AG04450 (cell line): ENCODE measurements around the gene MAML2. TPM values are rescaled to one million over a fixed set of nuclear protein-coding genes. Genes with fewer than 3 reads are reported as not detected.

Experiments
- CTCF ChIA-PET: fragments of 300-600, 350-600 bp; formaldehyde crosslinking; extraction: SDS; loops from one replicate; lab custom pipeline; 2022; ENCODE audit warnings: antibody characterized with exemption, inconsistent platforms; lab: Charles Lee
- POLR2A ChIA-PET: fragments of 350-600 bp; formaldehyde crosslinking; extraction: SDS; loops from one replicate; lab custom pipeline; 2021; ENCODE audit warnings: antibody characterized with exemption, inconsistent platforms; lab: Yijun Ruan, JAX
- DNase-seq: peaks from one replicate; pipeline ENCODE4 v3.0.0-alpha.2; 2011; ENCODE audit warnings: low read depth, low spot score
- H3K27ac ChIP-seq: one replicate; pipeline ENCODE4 v1.5.1; 2012; ENCODE audit warnings: low read depth, low read length, control low read depth
- H3K27me3 ChIP-seq: one replicate; pipeline ENCODE4 v1.6.0; 2012; ENCODE audit warnings: low read length; ENCODE audit not compliant: control insufficient read depth, insufficient read depth
- H3K4me3 ChIP-seq: 2 replicates; pipeline ENCODE4 v1.5.1; 2011; ENCODE audit warnings: mild to moderate bottlenecking, low read depth, low read length, control low read depth
- H3K9me3 ChIP-seq: 2 replicates; pipeline ENCODE4 v1.5.1; 2012; ENCODE audit warnings: low read length; ENCODE audit not compliant: control insufficient read depth, insufficient read depth
- CTCF ChIP-seq: IDR thresholded peaks from 2 replicates; pipeline ENCODE4 v1.5.1; 2011; ENCODE audit warnings: low read depth, low read length, control low read depth, inconsistent platforms
- polyA plus RNA-seq: library from polyadenylated mRNA; depleted of rRNA; stranded (reverse); fragments of >200 nt; gene quantifications from 2 replicates; pipeline ENCODE4 v1.2.3, GENCODE V29; 2011

MAML2 gene
- polyA plus RNA-seq, 1 experiment: 23.0 TPM

- Histone ChIP-seq H3K9me3 (no peaks in the 10 kb centered on the region), H3K27me3 (no peaks in the 10 kb centered on the region), H3K4me3 (no peak overlapping the region), H3K27ac (no peak overlapping the region)
- DNase-seq: no peak
- TF ChIP-seq CTCF: no peak
- POLR2A ChIA-PET: interaction anchor here (0.6 kb wide), 3 partner anchors 21 to 85 kb away, joined by 3 to 6 read pairs (median 4); no protein-coding TSS in a partner anchor
- CTCF ChIA-PET: interaction anchor here (0.6 to 1.1 kb wide), 3 partner anchors 17 to 122 kb away, joined by 3 to 8 read pairs (median 3); partner anchors contain the start of gene MAML2
Measured at GRCh38 chr11:96221244-96222070, 121.5 kb downstream of the MAML2 start.

DNA sequence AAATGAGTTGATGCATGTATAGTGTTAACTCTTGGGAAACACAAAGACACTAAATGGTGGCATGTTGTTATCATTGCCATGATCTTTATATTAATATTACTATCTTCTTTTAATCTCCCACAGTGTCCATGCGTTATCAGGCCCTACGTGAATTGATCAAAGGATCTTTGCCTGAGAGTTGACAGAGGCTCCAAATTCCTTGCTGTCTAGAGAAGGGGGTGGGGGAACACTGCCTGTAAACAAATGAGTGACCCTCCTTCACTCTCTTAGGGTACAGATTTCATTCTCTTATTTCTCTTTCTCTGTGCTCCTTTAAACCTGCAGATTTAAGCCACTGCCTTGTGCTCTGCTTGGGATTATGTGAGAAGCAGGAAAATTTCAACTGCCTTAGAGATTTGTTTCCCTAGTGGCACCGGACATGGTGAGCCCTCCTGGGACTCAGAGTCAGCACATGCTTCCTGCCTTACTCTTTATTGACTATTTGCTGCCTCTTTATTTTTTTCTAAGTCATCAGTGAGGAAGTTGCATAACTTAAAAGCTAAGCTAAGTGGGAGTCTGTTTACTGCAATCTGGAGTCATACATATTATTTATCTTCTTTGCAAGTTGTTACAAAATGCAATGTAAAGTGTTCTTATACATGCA is 122.9 kb downstream of the MAML2 start:
- Histone ChIP-seq H3K27ac (no peak overlapping the region), H3K27me3 (no peaks in the 10 kb centered on the region), H3K4me3 (no peak overlapping the region), H3K9me3 (no peaks in the 10 kb centered on the region)
- no peak for TF ChIP-seq CTCF
- no peak for DNase-seq
- ChIA-PET POLR2A (no interaction called here), CTCF (interaction anchor here (1.1 to 1.7 kb wide), 2 partner anchors 123 to 174 kb away, joined by 4 to 8 read pairs; partner anchors contain the start of gene MAML2)

GRCh38 chr11:96218901-96219300 is 124.1 kb downstream of the MAML2 start:
- no peak for TF ChIP-seq CTCF
- Histone ChIP-seq H3K27me3 (no peaks in the 10 kb centered on the region), H3K27ac (no peak overlapping the region), H3K4me3 (no peak overlapping the region), H3K9me3 (no peaks in the 10 kb centered on the region)
- POLR2A ChIA-PET: no interaction called here
- CTCF ChIA-PET: interaction anchor here (0.8 to 1.7 kb wide), 2 partner anchors 124 to 176 kb away, joined by 4 to 5 read pairs; partner anchors contain the start of gene MAML2
- no peak for DNase-seq

DNA sequence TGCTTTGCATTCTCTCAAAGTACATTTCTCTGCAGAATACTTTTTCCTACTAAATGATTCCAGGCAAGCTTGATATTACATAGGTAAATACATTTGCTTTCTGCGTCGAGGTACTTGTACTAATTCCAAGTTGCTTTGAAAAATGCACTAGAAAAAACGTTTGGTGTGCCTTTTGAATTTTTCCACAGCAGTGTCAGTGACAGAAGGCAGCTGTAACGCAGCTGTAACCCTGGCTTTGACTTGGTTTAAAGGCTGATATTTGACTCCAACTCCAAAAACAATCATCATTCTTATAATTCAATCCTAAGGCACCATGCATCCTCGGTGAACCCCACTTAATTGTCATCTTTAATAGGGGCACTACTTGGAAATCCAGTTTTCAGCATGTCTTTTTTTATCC is 125.0 kb downstream of the MAML2 start:
- DNase-seq: no peak
- H3K27ac ChIP-seq: no peak overlapping the region
- no peak overlapping the region for H3K4me3 ChIP-seq
- no peak for TF ChIP-seq CTCF
- ChIA-PET POLR2A (interaction anchor here (0.7 to 0.9 kb wide), 2 partner anchors 18 to 299 kb away, joined by 3 read pairs; no protein-coding TSS in a partner anchor), CTCF (interaction anchor here (0.7 kb wide), 1 partner anchor 382 kb away, joined by 3 read pairs; no protein-coding TSS in a partner anchor)
- no peaks in the 10 kb centered on the region for H3K27me3 ChIP-seq
- no peaks in the 10 kb centered on the region for H3K9me3 ChIP-seq
